ENCODE measurements around the gene ASPSCR1. TPM values are rescaled to one million over a fixed set of nuclear protein-coding genes. Genes with fewer than 3 reads are reported as not detected.

The ASPSCR1 gene
- total RNA-seq, 1 experiment from 2014 or later, result 51.0 TPM

DNA sequence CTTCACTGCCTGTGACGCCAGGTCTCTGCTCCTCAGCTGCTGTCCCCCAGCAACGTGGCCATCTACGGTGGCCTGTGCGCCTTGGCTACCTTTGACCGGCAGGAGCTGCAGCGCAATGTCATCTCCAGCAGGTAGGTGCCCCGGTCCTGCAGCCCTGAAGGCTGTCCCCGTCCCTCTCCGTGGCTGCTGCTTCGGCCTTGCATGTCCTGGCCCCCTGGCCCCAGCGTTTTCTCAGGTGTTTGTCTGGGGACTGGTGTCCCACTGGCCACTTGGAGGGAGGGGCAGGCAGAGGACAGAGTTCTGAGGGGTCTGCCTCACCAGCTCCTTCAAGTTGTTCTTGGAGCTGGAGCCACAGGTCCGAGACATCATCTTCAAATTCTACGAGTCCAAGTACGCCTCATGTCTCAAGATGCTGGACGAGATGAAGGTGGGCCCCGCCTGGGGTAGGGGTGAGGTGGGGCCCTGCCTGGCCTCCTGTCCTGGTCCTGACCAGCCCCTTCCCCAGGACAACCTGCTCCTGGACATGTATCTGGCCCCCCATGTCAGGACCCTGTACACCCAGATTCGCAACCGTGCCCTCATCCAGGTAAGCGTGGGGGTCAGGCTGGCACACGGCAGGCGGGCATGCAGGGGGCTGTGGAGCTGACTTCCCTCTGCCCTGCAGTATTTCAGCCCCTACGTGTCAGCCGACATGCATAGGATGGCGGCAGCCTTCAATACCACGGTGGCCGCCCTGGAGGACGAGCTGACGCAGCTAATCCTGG, 78.7 kb downstream of the ASPSCR1 start:
- TF ChIP-seq ELF1 (IDR thresholded peaks at IDR 0.05; ENCODE audit: borderline replicate concordance, low read depth) (no peak), JUND (IDR thresholded peaks at IDR 0.05) (no peak), EZH2phosphoT487 (IDR thresholded peaks at IDR 0.05; ENCODE audit: borderline replicate concordance) (no peak), CBX3 (IDR thresholded peaks at IDR 0.05; ENCODE audit: low read depth) (no peak), SP1 (IDR thresholded peaks at IDR 0.05; ENCODE audit: low read depth) (no peak), CEBPB (IDR thresholded peaks at IDR 0.05; ENCODE audit: low read depth) (no peak), YY1 (IDR thresholded peaks at IDR 0.05; ENCODE audit: extremely low read depth, insufficient replicate concordance, low read depth, low read length) (no peak), SIN3A (IDR thresholded peaks at IDR 0.05; ENCODE audit: low read depth) (no peak), ZNF274 (IDR thresholded peaks at IDR 0.05; ENCODE audit: low read depth, low read length) (no peak), POLR2A (IDR thresholded peaks at IDR 0.05; ENCODE audit: borderline replicate concordance, extremely low read depth, insufficient read depth, insufficient read length) (no peak), POLR2AphosphoS5 (IDR thresholded peaks at IDR 0.05; ENCODE audit: low read depth, low read length) (no peak), TCF7L2 (IDR thresholded peaks at IDR 0.05; ENCODE audit: borderline replicate concordance, extremely low read depth, insufficient read depth, insufficient read length) (no peak), RAD21 (IDR thresholded peaks at IDR 0.05; ENCODE audit: low read depth) (no peak), FOSL1 (IDR thresholded peaks at IDR 0.05; ENCODE audit: low read depth) (no peak), ZFX (IDR thresholded peaks at IDR 0.05) (no peak)
- TF ChIP-seq, protein P1, sequence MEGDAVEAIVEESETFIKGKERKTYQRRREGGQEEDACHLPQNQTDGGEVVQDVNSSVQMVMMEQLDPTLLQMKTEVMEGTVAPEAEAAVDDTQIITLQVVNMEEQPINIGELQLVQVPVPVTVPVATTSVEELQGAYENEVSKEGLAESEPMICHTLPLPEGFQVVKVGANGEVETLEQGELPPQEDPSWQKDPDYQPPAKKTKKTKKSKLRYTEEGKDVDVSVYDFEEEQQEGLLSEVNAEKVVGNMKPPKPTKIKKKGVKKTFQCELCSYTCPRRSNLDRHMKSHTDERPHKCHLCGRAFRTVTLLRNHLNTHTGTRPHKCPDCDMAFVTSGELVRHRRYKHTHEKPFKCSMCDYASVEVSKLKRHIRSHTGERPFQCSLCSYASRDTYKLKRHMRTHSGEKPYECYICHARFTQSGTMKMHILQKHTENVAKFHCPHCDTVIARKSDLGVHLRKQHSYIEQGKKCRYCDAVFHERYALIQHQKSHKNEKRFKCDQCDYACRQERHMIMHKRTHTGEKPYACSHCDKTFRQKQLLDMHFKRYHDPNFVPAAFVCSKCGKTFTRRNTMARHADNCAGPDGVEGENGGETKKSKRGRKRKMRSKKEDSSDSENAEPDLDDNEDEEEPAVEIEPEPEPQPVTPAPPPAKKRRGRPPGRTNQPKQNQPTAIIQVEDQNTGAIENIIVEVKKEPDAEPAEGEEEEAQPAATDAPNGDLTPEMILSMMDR (IDR thresholded peaks at IDR 0.05 in 2 of 3, conservative IDR thresholded peaks at IDR 0.05 in 1 of 3; ENCODE audit: borderline replicate concordance in 1 of 3, insufficient read depth in 1 of 3, low read depth in 2 of 3, low read length in 2 of 3), result no peak
- TF ChIP-seq, protein P2, sequence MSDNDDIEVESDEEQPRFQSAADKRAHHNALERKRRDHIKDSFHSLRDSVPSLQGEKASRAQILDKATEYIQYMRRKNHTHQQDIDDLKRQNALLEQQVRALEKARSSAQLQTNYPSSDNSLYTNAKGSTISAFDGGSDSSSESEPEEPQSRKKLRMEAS (IDR thresholded peaks at IDR 0.05), result no peak
- TF ChIP-seq, protein P3, sequence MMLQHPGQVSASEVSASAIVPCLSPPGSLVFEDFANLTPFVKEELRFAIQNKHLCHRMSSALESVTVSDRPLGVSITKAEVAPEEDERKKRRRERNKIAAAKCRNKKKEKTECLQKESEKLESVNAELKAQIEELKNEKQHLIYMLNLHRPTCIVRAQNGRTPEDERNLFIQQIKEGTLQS (IDR thresholded peaks at IDR 0.05), result no peak
- peaks cover 7 to 24% of the 10 kb centered on the region in 2 experiments; a peak in 3 of 4 replicates for H3K4me1 ChIP-seq (ENCODE audit: control insufficient read depth in 1 of 2, insufficient read depth in 2 of 2, low read length in 2 of 2)
- H3K4me2 ChIP-seq (ENCODE audit: low read length), result no peak overlapping the region
- peak overlapping the region; percentile 36; the same call in 1 of the 2 replicates for H3K27ac ChIP-seq (ENCODE audit: low read depth, low read length)
- H3K79me2 ChIP-seq (ENCODE audit: insufficient read depth, low read length), result peaks cover 27% of the 10 kb centered on the region
- no peaks in the 10 kb centered on the region for H3K9me3 ChIP-seq (ENCODE audit: control insufficient read depth in 1 of 2, insufficient read depth in 1 of 2, low read depth in 1 of 2, low read length in 2 of 2)
- BruUV-seq (replicated peaks), result no TSS peak
- H3K9me2 ChIP-seq (ENCODE audit: insufficient read depth), result no peaks in the 10 kb centered on the region
- no peak overlapping the region for H2AFZ ChIP-seq (ENCODE audit: low read depth, low read length, poor library complexity, severe bottlenecking)
- no peak for DNase-seq (ENCODE audit: low read depth, low spot score)
- no peaks in the 10 kb centered on the region for H3K27me3 ChIP-seq (ENCODE audit: insufficient read depth, low read length)
- POLR2A ChIA-PET, result no interaction called here
- ATAC-seq, result no peak
- H4K20me1 ChIP-seq (ENCODE audit: insufficient read depth), result no peaks in the 10 kb centered on the region; the same call in 1 of the 2 replicates
- H3K9ac ChIP-seq (ENCODE audit: low read length), result no peak overlapping the region
- H3K4me3 ChIP-seq (replicated peaks in 1 of 2; ENCODE audit: low read depth in 1 of 2, low read length in 2 of 2), result no peak overlapping the region
- RAD21 ChIA-PET (ENCODE audit: low non-redundant PET in 1 of 2, low total read pairs in 2 of 2, uncharacterized antibody in 2 of 2, unreplicated experiment in 2 of 2), result no interaction called here
- CTCF ChIA-PET, result interaction anchor here (0.9 kb wide), 1 partner anchor 19 kb away, joined by 3 read pairs; the partner anchor contains the start of gene DCXR
- intact Hi-C loops (cut with micrococcal nuclease), result no loop called here
- H3K36me3 ChIP-seq (ENCODE audit: control insufficient read depth in 1 of 2, insufficient read depth in 2 of 2, low read length in 2 of 2), result peaks cover 14 to 60% of the 10 kb centered on the region in 2 experiments

Measured in HCT116 (cell line).